ENCODE data around the gene ENOX2.

DNA sequence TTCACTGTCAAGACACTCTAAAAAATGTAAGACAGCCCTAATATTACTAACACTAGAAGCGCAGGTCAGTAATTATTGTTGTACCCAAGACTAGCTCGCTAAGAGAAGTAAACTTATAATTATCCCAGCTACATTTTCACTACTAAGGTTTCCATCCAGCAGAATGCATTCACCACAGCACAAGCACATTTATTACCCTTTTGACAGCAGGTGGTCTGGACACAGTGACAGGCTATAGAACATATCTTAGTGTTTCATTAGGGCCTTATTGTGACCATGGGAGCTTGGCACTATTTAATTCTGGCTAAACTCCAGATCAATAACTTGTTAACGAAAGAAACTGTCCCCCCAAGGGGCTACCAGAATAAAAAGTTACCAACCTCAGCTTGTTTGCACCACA is 237.7 kb downstream of the ENOX2 start:
- TF ChIP-seq POLR2A (IDR thresholded peaks at IDR 0.05; ENCODE audit: low read depth, low read length) (no peak), POLR2AphosphoS5 (IDR thresholded peaks at IDR 0.05; ENCODE audit: low read depth, low read length) (no peak), TAF1 (IDR thresholded peaks at IDR 0.05; ENCODE audit: borderline replicate concordance, low read depth, low read length) (no peak)
